Measurements from ENCODE around the gene HMOX1.

DNA sequence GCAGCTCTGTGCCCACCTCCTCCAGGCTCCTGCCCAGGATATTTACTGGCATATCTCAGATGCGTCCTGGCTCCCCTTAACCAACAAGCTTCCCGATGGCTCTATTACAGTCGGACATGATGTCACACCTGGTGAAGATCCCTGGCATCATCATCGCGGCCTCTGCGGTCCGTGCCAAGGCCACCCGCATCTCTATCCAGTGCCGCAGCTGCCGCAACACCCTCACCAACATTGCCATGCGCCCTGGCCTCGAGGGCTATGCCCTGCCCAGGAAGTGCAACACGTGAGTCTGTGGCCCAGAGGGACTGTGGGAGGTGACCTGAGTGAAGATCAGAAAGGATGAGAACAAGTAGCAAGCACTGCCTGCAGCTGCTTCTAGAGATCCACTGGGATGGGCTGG, 25.5 kb downstream of the HMOX1 start:
- TF ChIP-seq CTCF (IDR thresholded peaks at IDR 0.05) (no peak), POLR2A (IDR thresholded peaks at IDR 0.05) (no peak)
